ENCODE measurements around the gene CMTR1.
A peak's percentile ranks its signal among the peaks of the same experiment; 100 is the strongest.

CMTR1 gene

GRCh38 chr6:37512400-37513011 lies 79.5 kb downstream of the CMTR1 start:
- no peak for DNase-seq (ENCODE audit: low spot score)

GRCh38 chr6:37513155-37513554 lies 80.1 kb downstream of the CMTR1 start:
- no peak for DNase-seq (ENCODE audit: low spot score)

- DNase-seq (ENCODE audit: low spot score): no peak
These were observed 80.6 kb downstream of the CMTR1 start for GRCh38 chr6:37513576-37513975.

GRCh38 chr6:37514321-37514771 lies 81.3 kb downstream of the CMTR1 start:
- DNase-seq (ENCODE audit: low spot score): peak; percentile 29

GRCh38 chr6:37514837-37515236 lies 81.8 kb downstream of the CMTR1 start:
- no peak for DNase-seq (ENCODE audit: low spot score)

GRCh38 chr6:37515712-37516075 lies 82.7 kb downstream of the CMTR1 start:
- no peak for DNase-seq (ENCODE audit: low spot score)

- peak; percentile 42 for DNase-seq (ENCODE audit: low spot score)
These were observed 83.3 kb downstream of the CMTR1 start for GRCh38 chr6:37516076-37516919.

- DNase-seq (ENCODE audit: low spot score): no peak
These were observed 83.9 kb downstream of the CMTR1 start for GRCh38 chr6:37516920-37517405.

GRCh38 chr6:37517411-37517812 lies 84.4 kb downstream of the CMTR1 start:
- no peak for DNase-seq (ENCODE audit: low spot score)

GRCh38 chr6:37518116-37518515 lies 85.1 kb downstream of the CMTR1 start:
- DNase-seq (ENCODE audit: low spot score): no peak

GRCh38 chr6:37519461-37519860 lies 86.4 kb downstream of the CMTR1 start:
- DNase-seq (ENCODE audit: low spot score): no peak

- DNase-seq (ENCODE audit: low spot score): no peak
These were observed 87.9 kb downstream of the CMTR1 start for GRCh38 chr6:37520926-37521325.

- no peak for DNase-seq (ENCODE audit: low spot score)
These were observed 88.7 kb downstream of the CMTR1 start for GRCh38 chr6:37521674-37522073.

GRCh38 chr6:37522836-37523235 lies 89.8 kb downstream of the CMTR1 start:
- no peak for DNase-seq (ENCODE audit: low spot score)

- DNase-seq (ENCODE audit: low spot score): no peak
These were observed 90.4 kb downstream of the CMTR1 start for GRCh38 chr6:37523412-37523811.

GRCh38 chr6:37524025-37524969 lies 91.3 kb downstream of the CMTR1 start:
- DNase-seq (ENCODE audit: low spot score): no peak

- DNase-seq (ENCODE audit: low spot score): no peak
These were observed 91.9 kb downstream of the CMTR1 start for GRCh38 chr6:37524970-37525318.

- no peak for DNase-seq (ENCODE audit: low spot score)
These were observed 92.7 kb downstream of the CMTR1 start for GRCh38 chr6:37525460-37526357.

GRCh38 chr6:37528541-37528940 lies 95.5 kb downstream of the CMTR1 start:
- DNase-seq (ENCODE audit: low spot score): no peak

- no peak for DNase-seq (ENCODE audit: low spot score)
These were observed 97.3 kb downstream of the CMTR1 start for GRCh38 chr6:37530297-37530696.

GRCh38 chr6:37531026-37531425 lies 98.0 kb downstream of the CMTR1 start:
- no peak for DNase-seq (ENCODE audit: low spot score)

All from kidney tubule cell (primary cell).